Brain microvascular endothelial cell (primary cell): ENCODE measurements around the gene CCDC38.

Source experiments
- DNase-seq: peaks from one replicate; pipeline ENCODE4 v3.0.0-alpha.2; 2020
- H3K27ac ChIP-seq: fragments of 250-450 bp; sonication (Bioruptor Pico); 2 replicates; pipeline ENCODE4 v1.5.1; 2020; ENCODE audit warnings: mild to moderate bottlenecking, moderate library complexity
- H3K27me3 ChIP-seq: fragments of 250-450 bp; sonication (Bioruptor Pico); replicated peaks from 2 replicates; pipeline ENCODE4 v1.5.1; 2020; ENCODE audit warnings: mild to moderate bottlenecking
- H3K36me3 ChIP-seq: fragments of 250-450 bp; sonication (Bioruptor Pico); replicated peaks from 2 replicates; pipeline ENCODE4 v1.5.1; 2020; ENCODE audit warnings: mild to moderate bottlenecking
- H3K4me3 ChIP-seq: 2 replicates; pipeline ENCODE4 v1.5.1; 2011; ENCODE audit warnings: low read depth, mild to moderate bottlenecking, control low read depth, low read length, moderate library complexity
- in situ Hi-C: cut with HindIII; loops from 2 replicates; pipeline ENCODE4 v1.10.0; 2017; ENCODE audit warnings: low sequenced_read_pairs, low pct_ligation_motif_present
- TF ChIP-seq, protein P1 (sequence below): IDR thresholded peaks from 2 replicates; pipeline ENCODE4 v1.5.1; 2011; ENCODE audit warnings: low read depth, mild to moderate bottlenecking, moderate library complexity, low read length, control low read depth, inconsistent platforms; ENCODE audit errors: missing control alignments

The CCDC38 gene

DNA sequence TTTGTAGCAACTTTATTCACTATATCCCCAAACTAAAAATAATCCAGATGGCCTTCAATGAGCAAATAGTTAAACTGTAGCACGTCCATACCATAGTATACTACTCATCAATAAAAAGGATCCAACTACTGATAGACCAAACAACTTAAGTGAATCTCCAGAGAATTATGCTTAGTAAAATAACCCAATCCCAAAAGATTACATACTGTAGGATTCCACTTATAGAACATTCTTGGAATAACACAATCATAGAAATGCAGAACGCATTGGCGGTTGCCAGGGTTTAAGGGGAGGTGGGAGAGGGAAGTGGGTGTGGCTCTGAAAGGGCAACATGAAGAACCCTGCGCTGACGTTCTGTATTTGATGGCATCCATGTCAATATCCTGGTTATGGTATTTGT lies 55.1 kb downstream of the CCDC38 start:
- DNase-seq: no peak
- Histone ChIP-seq H3K27me3 (no peaks in the 10 kb centered on the region), H3K27ac (no peak overlapping the region), H3K36me3 (no peaks in the 10 kb centered on the region), H3K4me3 (no peak overlapping the region)
- TF ChIP-seq, protein P1, sequence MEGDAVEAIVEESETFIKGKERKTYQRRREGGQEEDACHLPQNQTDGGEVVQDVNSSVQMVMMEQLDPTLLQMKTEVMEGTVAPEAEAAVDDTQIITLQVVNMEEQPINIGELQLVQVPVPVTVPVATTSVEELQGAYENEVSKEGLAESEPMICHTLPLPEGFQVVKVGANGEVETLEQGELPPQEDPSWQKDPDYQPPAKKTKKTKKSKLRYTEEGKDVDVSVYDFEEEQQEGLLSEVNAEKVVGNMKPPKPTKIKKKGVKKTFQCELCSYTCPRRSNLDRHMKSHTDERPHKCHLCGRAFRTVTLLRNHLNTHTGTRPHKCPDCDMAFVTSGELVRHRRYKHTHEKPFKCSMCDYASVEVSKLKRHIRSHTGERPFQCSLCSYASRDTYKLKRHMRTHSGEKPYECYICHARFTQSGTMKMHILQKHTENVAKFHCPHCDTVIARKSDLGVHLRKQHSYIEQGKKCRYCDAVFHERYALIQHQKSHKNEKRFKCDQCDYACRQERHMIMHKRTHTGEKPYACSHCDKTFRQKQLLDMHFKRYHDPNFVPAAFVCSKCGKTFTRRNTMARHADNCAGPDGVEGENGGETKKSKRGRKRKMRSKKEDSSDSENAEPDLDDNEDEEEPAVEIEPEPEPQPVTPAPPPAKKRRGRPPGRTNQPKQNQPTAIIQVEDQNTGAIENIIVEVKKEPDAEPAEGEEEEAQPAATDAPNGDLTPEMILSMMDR: no peak
- in situ Hi-C loops: no loop called here

DNA sequence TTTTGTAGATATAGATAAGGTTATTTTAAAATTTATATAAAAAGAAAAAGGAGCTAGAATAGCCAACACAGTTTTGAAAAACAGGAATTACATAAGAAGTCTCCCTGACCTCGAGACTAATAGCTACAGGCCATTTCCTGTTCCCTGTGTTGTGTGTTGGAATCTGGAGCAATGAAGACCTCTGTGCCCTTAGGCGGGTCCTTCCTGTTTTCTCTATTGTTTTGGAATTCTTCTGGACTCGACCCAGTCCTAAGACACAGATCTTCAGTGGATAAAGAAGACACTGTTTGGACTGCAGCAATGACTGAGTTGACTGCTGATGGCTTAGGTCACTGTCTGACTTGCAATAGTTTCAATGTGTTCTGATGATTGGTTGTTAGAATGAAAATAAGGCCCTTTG lies 57.4 kb downstream of the CCDC38 start:
- no peak overlapping the region for H3K27ac ChIP-seq
- TF ChIP-seq, protein P1: no peak
- no peaks in the 10 kb centered on the region for H3K36me3 ChIP-seq
- H3K27me3 ChIP-seq: no peaks in the 10 kb centered on the region
- in situ Hi-C loops: no loop called here
- no peak for DNase-seq
- no peak overlapping the region for H3K4me3 ChIP-seq

DNA sequence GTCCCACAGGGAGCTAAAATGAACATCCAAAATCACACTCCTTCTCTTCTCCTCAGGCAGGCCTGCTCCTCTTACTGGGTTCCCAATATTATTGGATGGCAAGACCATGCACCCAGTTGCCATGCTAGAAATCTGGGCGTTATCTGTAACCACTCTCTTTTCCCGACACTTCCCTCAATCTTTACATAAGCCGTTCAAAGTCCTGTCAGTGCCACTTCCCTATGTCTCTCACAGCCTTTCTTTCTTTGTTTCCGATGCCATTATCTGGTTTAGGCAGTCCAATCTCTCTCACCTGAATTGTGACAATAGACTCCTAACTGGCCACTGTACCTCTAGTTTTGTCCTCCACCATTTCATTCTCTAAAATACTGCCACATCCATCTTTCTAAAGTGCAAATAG lies 59.5 kb downstream of the CCDC38 start:
- no peak overlapping the region for H3K4me3 ChIP-seq
- no peak overlapping the region for H3K27ac ChIP-seq
- in situ Hi-C loops: no loop called here
- TF ChIP-seq, protein P1: no peak
- no peak for DNase-seq
- no peaks in the 10 kb centered on the region for H3K27me3 ChIP-seq
- H3K36me3 ChIP-seq: no peaks in the 10 kb centered on the region

DNA sequence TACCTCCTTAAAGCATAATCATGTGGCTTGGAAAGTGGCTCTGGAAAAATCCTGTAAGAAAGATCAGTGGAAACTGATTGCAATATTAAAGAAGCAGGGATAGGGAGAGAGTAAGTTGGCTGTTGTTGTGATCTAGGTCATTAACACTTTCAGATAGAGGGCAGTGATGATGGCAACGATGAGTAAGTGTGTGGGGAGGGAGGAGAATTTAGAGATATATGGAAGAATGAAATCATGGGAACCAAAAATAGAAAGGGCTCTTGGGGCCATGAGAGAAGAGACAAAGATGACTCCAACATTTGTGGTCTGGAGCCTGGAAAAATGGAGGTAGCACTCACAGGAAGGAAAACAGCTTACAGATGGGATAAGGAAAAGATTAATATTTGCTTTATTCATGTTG lies 60.3 kb downstream of the CCDC38 start:
- H3K27me3 ChIP-seq: no peaks in the 10 kb centered on the region
- DNase-seq: peak; percentile 42
- TF ChIP-seq, protein P1: no peak
- no peaks in the 10 kb centered on the region for H3K36me3 ChIP-seq
- peak overlapping the region; percentile 66 for H3K27ac ChIP-seq
- H3K4me3 ChIP-seq: no peak overlapping the region
- in situ Hi-C loops: no loop called here

DNA sequence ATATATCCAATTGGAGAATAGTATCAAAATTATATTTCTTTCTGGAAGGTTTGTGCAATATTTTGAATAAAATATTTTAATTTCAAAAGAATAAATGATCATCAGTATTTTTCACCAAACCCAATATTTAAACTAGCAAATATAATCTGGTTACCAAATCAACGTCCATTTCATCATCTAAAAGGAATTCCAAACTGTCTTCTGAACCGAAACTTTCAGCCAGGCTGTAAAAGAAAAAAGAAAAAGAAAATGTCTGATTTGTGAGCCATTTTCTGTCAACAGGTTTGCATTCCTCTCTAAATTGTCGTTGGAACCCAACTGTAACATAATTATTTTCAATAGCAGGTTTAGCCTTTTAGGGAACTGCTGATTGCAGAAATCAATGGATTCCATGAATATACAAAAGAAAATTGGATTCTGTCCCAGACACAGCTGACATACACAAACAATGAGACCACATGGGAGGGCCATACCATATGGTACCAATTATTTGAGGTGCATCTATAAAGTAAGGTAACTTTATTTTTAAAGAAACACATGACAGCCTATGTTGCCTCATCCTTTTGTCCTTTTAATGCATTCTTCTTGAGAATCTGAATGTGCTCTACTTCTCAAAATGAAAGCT lies 61.0 kb downstream of the CCDC38 start:
- peak overlapping the region; percentile 66 for H3K27ac ChIP-seq
- no peaks in the 10 kb centered on the region for H3K27me3 ChIP-seq
- TF ChIP-seq, protein P1: no peak
- H3K4me3 ChIP-seq: no peak overlapping the region
- H3K36me3 ChIP-seq: no peaks in the 10 kb centered on the region
- in situ Hi-C loops: no loop called here
- DNase-seq: peak; percentile 18

DNA sequence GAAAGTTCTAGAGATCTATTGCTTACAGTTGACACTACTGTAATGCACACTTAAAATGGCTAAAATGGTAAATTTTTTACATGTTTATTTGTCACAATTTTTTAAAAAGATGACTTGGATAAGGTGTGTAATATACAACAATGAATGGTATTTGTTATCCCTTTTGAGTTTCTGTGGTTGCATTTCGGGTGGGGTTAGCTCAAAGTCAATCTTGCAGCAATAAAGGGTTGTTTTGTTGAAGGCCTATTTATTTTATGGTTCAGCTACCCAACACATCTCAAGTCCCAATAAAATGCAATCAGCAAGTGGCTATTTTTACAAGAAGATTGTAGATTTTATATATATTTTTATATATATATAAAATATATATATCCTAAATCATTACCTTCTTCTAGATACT lies 61.5 kb downstream of the CCDC38 start:
- no peak for DNase-seq
- no peak overlapping the region for H3K4me3 ChIP-seq
- in situ Hi-C loops: no loop called here
- no peaks in the 10 kb centered on the region for H3K27me3 ChIP-seq
- no peak overlapping the region for H3K27ac ChIP-seq
- H3K36me3 ChIP-seq: no peaks in the 10 kb centered on the region
- TF ChIP-seq, protein P1: no peak
